HG02870 (cell line): ENCODE measurements around the gene C2CD3.

Experiments
- ATAC-seq: cut with Tn5 transposase; IDR thresholded peaks from one replicate; pipeline ENCODE4 v1.9.1; 2021; ENCODE audit warnings: mild to moderate bottlenecking, moderate library complexity; ENCODE audit not compliant: unreplicated experiment

C2CD3 gene

DNA sequence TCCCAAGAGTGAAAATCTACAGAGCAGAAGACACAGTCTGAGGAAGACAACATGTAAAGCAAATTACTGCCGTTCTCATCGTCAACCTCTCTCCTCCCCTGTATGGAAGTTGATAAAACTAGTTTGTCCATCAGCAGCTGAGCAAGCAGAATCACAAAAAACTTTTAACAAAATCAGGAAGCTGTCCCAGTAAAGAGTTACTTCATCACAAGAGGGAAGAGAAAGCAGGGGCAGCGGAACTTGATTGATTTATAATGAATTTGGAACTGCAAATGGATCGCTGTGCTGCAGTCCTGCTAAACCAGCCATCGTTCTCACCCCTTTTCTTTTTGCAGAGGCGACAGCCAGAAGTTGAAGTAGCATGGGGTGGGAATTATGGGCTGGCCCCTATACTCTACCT lies 148.3 kb downstream of the C2CD3 start:
- no peak for ATAC-seq

DNA sequence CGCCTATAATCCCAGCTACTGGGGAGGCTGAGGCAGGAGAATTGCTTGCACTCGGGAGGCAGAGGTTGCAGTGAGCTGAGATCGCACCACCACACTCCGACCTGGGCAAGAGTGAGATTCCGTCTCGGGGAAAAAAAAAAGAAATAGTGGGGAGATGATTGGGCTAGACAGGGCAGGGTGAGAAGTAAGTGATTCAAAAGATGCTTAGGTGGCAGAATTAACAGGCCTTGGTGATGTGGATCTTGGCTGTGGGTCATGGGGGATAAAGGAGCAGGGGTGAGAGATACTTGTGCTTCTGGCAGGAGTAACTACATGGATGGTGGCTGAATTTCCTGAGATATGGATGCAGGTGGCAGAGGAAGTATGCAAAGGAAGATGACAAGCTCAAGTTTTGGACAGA lies 148.8 kb downstream of the C2CD3 start:
- no peak for ATAC-seq

GRCh38 chr11:74020539-74020938 lies 150.3 kb downstream of the C2CD3 start:
- peak; percentile 44 for ATAC-seq

- ATAC-seq, result peak; percentile 22
Observed at GRCh38 chr11:74019860-74020259, 150.9 kb downstream of the C2CD3 start.

GRCh38 chr11:74019104-74019738 lies 151.6 kb downstream of the C2CD3 start:
- ATAC-seq, result no peak

DNA sequence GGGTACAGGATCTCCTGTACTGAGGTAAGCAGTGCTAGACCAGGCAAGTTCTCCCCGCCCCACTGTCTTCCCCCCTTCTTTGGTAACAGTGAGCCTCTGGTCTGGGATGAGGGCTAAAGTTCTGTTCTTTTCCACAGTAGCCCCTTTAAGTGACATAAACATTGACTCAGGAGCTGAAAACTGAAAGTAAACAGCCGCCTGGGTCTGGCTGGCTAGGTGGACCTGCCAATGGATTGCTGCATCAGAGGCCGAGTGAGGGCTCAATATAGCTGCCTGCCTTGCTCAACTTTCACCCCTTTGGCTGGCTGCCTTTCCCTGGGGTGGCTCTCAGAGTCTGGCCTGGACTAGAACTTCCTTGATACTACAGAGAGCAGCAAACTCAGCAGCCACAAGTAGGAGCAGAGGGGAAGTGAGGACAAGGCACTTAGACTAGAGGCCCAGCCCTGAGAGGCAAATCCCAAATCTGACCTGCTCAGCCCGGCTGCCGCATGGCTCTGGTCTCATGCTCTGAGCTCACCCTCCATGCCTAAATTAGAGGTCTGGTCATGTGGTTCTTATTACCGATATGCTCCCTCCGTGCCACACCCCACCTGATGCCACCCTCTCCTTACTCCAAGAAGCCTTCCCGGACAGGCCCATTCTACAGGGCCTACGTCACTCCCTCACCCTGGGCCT lies 152.3 kb downstream of the C2CD3 start:
- no peak for ATAC-seq

DNA sequence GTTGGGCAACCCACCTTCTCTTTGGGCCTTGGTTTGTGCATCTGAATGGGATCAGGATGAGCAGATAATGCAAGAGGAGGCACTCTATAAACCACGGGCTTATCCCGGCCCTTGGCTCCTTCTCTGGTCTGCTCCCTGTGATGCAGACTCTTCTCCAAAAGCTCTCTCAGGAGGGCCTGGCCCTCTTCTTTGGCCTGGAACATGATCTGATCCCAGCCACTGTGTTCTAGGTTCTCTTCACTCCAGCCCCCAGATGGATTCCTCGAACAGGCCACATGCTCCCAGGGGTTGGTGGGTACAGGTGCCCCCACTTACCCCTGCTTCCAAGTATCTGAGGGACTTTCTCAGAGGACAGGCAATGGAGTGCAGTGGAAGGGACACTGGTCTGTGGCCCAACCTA lies 153.2 kb downstream of the C2CD3 start:
- ATAC-seq, result no peak

- ATAC-seq, result no peak
Observed at GRCh38 chr11:74015919-74016684, 154.7 kb downstream of the C2CD3 start.

DNA sequence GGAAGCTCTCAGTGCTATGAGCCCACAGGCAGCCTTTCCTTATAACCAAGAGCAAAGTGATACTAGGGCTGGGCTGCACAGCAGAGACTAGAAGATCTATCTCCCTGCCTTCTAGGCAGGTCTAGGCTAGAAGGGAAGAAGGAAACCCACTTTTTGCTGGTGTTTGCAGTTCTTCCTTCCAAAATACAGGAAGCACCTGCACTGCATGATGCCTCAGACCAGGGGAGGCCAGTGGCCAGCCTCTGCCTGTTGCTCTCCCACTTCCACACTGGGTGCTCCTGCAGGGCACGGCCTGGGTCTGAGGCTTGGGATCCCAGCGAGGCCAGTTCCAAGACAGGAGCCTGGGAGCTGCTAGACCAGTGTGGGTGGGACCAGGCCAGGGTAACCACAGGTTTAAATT lies 155.9 kb downstream of the C2CD3 start:
- no peak for ATAC-seq

- ATAC-seq, result no peak
Observed at GRCh38 chr11:74013141-74013540, 157.7 kb downstream of the C2CD3 start.

GRCh38 chr11:74012074-74012809 lies 158.6 kb downstream of the C2CD3 start:
- ATAC-seq, result no peak

DNA sequence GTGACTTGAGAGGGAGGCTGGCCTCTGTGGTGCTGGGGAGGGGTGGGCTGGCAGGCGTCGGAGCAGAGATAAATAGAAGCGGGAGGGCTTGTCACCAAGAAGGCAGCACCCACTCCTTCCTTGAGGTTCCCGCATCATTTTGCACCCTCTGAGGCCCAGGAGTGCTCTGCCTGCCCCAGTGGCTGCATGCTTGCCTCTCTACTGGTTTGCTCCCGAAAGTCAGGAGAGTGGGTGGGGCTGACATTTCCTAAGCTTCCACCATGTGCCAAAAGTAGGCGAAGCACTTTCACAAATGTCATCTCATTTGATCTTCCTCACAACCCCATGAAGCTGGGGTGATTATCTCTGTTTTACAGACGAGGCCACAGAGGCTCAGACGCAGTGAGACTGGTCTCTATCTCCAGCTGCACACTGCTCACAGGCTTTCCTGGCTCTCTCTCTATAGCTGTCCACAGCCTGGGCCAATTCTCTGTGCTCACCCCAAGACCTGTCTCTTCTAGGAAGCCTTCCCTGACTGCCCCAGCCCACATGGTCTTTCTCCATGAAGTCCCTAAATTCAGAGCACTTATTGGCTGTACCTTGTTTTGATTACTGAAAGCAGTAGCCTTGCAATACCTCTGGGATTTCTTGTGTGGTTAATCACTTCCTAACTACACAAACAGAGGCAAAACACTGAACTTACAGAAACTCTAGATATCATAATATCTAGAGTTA lies 159.3 kb downstream of the C2CD3 start:
- peak; percentile 73 for ATAC-seq

DNA sequence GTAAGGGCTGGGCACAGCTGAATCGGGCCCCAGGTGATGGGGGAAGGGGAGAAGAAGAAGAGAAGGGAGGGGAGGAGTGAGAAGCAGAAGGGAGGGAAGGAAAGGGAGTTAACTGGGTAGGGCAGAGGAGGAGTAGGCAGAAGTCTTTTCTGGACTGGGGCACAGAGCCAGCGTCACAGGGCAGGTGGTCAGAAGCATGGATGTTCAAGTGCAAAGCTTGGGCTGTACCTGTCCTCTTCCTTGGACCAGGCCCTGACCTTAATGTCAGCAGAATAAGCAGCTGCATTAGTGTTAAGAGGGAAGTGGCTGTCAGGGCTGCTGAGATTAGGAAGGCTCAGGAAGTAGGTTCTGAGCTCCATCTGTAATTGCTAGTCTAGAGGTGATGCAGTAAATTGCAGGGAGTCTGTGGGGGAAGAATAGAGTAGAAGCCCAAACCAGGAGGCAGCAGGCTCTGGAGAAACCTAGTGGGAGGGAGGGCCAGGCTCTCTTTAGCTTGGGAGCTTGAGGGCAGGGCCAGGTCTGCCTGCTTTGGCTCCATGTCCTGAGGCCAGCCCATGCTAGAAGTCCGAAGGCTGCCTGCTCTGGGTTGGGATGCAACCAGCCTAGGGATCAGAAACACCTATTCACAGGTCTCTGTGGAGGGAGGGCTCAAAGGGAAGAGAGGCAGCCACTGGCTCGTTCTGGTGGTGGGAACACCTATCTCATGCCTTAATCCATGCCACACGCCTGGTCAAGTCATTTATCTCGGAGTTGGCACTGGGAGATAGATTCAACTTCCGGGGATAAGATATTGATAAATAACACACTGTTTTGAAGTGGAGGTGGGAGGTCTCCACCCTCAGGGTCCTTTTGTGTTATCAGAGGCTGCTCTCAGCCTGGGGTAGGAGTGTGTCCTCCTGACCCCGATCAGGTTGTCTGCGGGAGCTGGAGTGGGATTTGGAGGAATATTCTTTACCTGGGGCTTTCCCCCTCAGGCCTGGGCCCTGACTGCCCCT lies 160.2 kb downstream of the C2CD3 start:
- ATAC-seq, result no peak

DNA sequence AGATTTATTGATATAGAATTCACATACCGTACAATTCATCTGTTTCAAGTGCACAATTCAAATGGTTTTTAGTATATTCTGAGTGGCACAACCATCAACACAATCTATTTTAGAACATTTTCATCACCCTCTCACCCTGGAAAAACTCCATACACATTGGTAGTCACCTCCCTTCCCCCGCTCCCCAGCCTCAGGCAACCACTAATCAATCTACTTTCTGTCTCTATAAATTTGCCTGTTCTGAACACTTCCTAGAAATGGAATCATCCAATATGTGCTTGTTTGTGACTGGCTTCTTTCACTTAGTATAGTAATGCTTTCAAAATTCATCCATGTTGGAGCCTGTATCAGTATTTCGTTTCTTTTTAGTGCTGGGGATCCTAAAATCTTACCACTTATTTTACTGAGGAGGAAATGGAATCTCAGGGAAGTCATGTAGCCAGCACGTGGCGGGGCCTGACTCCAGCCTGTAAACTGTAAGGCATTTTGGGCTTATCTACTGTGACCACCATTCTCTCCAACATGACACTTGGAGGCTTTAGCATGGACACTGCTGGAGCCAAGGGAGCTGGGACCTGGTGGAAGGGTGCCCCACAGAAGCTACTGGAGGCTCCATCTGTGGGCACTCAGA lies 161.0 kb downstream of the C2CD3 start:
- no peak for ATAC-seq

- no peak for ATAC-seq
Observed at GRCh38 chr11:74009230-74009547, 161.6 kb downstream of the C2CD3 start.

DNA sequence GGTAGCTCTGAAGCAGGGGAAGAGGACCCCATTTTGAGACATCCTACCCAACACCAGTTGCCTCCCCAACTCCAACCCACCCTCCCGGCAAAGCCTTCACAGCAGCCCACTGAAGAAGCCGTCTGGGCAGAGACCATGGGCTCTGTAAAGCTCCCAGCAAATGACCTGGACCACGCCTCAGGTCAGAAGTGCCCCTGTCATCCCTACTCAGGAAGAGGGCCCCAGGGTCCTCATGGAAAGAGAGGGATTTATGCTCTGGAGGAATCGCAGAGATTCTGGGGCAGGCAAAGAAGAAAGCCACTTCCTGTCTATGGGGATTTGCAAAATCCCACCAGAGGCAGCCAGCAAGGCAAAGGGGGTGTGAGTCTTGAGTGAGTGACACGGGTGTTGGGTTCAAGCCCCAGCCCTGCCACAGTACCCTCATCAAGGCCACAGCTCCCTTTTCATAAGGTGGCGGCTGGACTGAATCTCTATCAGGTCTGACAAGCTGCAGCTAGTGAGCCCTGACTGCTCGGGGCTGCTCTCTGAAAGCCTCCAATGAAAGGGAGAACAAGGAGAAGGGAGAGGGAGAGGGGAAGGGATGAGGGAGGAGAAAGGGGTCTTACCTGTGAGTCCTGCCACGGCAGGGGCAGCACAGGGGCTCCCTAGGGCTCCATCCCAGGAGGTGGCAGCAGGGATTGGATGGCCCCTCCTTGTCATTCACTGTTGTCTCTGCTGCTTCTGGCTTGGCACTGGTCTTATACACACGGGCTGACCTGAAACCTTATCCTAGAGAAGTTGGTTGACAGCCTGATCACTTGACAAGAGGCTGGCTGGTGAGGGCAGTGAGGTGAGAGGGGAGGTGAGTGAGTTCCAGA lies 162.2 kb downstream of the C2CD3 start, which contains the start of gene UCP3:
Gene UCP3, minus strand, starts transcription at position 713 of the 857 bp plus-strand sequence. CDS start 2,043 bp downstream, outside the sequence.
- no peak for ATAC-seq

GRCh38 chr11:74007691-74008372 lies 163.0 kb downstream of the C2CD3 start:
- no peak for ATAC-seq
